NCI-H128 (cell line): ENCODE data around the gene CEL.

Experiments used
- DNase-seq: peaks from one replicate; lab custom pipeline; 2025; ENCODE audit not compliant: unreplicated experiment; lab: John Stamatoyannopoulos, UW

Gene CEL

GRCh38 chr9:133101356-133102189, 39.8 kb downstream of the CEL start:
- DNase-seq = no peak

GRCh38 chr9:133102190-133103021, 40.6 kb downstream of the CEL start:
- no peak for DNase-seq

GRCh38 chr9:133103183-133103986, 41.6 kb downstream of the CEL start:
- no peak for DNase-seq

- DNase-seq = no peak
Measured at GRCh38 chr9:133103987-133104505, 42.3 kb downstream of the CEL start.

- DNase-seq = no peak
Measured at GRCh38 chr9:133104718-133105460, 43.1 kb downstream of the CEL start.

- DNase-seq = no peak
Measured at GRCh38 chr9:133105461-133105770, 43.6 kb downstream of the CEL start.

GRCh38 chr9:133106511-133107244, 44.9 kb downstream of the CEL start:
- DNase-seq = no peak

- DNase-seq = no peak
Measured at GRCh38 chr9:133107245-133107722, 45.5 kb downstream of the CEL start.

GRCh38 chr9:133107961-133108793, 46.4 kb downstream of the CEL start:
- no peak for DNase-seq

- no peak for DNase-seq
Measured at GRCh38 chr9:133108794-133109641, 47.2 kb downstream of the CEL start.

GRCh38 chr9:133109931-133110650, 48.3 kb downstream of the CEL start:
- DNase-seq = no peak

GRCh38 chr9:133111808-133112662, 50.3 kb downstream of the CEL start:
- no peak for DNase-seq

- DNase-seq = no peak
Measured at GRCh38 chr9:133112663-133113026, 50.9 kb downstream of the CEL start.

GRCh38 chr9:133113163-133113948, 51.6 kb downstream of the CEL start:
- DNase-seq = no peak
